Measurements from ENCODE around the gene ZDHHC13. TPM values are rescaled to one million over a fixed set of nuclear protein-coding genes. Genes with fewer than 3 reads are reported as not detected.

Gene ZDHHC13
- total RNA-seq, 2 donors from 2014 or later = 26.0 to 29.6 TPM

DNA sequence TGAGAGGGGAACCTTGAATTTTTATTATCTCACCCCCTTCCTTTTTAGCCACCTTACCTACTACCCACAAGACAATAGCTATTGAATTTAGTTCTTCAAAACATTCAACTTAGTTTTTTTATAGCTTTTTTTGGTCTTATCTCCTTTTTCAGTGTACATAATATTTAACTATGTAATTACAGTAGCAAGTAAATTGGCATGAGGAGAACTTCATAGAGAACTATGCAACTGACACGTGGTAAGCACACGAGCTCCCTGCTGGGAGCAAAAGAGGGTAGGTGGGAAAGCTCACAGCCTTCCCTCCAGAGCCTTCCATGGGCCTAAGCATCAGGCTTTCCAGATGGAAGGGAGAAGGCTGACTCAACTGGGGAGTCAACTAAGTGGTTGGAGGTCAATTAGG lies 22.1 kb upstream of the ZDHHC13 start:
- Mint-ChIP-seq H3K4me1 (no peaks in the 10 kb centered on the region), H3K4me3 (no peak overlapping the region), H3K9me3 (no peaks in the 10 kb centered on the region), H3K36me3 (ENCODE audit: low read depth) (no peaks in the 10 kb centered on the region), H3K27ac (no peak overlapping the region), H3K27me3 (ENCODE audit: insufficient read depth) (peaks cover 17% of the 10 kb centered on the region)
- H3K9me3 ChIP-seq (ENCODE audit: control insufficient read depth, low read length) = no peaks in the 10 kb centered on the region
- H3K27ac ChIP-seq (ENCODE audit: low read depth, low read length) = no peak overlapping the region
- no peak for DNase-seq
- peaks cover 9% of the 10 kb centered on the region for H3K27me3 ChIP-seq (ENCODE audit: control insufficient read depth, insufficient read depth, low read length, poor library complexity, severe bottlenecking)
- no peak overlapping the region for H3K9ac ChIP-seq (ENCODE audit: extremely low read depth, low read length, poor library complexity, severe bottlenecking)
- H3K4me1 ChIP-seq (ENCODE audit: control insufficient read depth, insufficient read depth, low read length) = no peaks in the 10 kb centered on the region
- TF ChIP-seq, protein P1, sequence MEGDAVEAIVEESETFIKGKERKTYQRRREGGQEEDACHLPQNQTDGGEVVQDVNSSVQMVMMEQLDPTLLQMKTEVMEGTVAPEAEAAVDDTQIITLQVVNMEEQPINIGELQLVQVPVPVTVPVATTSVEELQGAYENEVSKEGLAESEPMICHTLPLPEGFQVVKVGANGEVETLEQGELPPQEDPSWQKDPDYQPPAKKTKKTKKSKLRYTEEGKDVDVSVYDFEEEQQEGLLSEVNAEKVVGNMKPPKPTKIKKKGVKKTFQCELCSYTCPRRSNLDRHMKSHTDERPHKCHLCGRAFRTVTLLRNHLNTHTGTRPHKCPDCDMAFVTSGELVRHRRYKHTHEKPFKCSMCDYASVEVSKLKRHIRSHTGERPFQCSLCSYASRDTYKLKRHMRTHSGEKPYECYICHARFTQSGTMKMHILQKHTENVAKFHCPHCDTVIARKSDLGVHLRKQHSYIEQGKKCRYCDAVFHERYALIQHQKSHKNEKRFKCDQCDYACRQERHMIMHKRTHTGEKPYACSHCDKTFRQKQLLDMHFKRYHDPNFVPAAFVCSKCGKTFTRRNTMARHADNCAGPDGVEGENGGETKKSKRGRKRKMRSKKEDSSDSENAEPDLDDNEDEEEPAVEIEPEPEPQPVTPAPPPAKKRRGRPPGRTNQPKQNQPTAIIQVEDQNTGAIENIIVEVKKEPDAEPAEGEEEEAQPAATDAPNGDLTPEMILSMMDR (conservative IDR thresholded peaks at IDR 0.05) = no peak
- H3K4me3 ChIP-seq (ENCODE audit: low read length) = no peak overlapping the region
- H3K36me3 ChIP-seq (ENCODE audit: control insufficient read depth, insufficient read depth, low read length) = no peaks in the 10 kb centered on the region
- WGBS, 2 experiments (ENCODE audit: insufficient coverage in 1 of 2, insufficient read length in 1 of 2) = 60 to 100% methylated on average over 1 to 2 of the region's 2 CpGs

DNA sequence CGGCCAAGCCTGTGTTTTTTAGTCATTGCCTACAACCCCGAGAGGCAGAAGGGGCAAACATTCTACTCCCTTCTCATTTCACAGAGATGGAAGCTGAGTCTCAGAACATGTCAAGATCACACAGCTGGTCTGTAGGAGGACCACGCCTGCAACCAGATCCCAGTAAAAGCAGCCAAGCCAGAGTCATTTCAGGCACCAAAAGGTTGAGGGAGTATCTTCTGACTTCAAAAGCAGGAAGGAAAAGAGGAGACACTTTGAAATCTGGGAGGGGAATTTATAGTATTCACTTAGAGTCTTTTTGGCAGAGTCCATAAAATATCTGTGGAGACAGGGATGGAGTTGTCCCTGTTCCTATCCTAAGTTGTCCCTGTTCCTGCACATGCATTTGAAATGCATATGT lies 17.9 kb upstream of the ZDHHC13 start:
- TF ChIP-seq, protein P1 (conservative IDR thresholded peaks at IDR 0.05) = no peak
- H3K4me3 Mint-ChIP-seq = no peak overlapping the region
- no peak overlapping the region for H3K4me3 ChIP-seq (ENCODE audit: low read length)
- H3K27me3 ChIP-seq (ENCODE audit: control insufficient read depth, insufficient read depth, low read length, poor library complexity, severe bottlenecking) = peaks cover 9% of the 10 kb centered on the region
- no peaks in the 10 kb centered on the region for H3K36me3 Mint-ChIP-seq (ENCODE audit: low read depth)
- H3K4me1 ChIP-seq (ENCODE audit: control insufficient read depth, insufficient read depth, low read length) = no peaks in the 10 kb centered on the region
- H3K9ac ChIP-seq (ENCODE audit: extremely low read depth, low read length, poor library complexity, severe bottlenecking) = no peak overlapping the region
- no peaks in the 10 kb centered on the region for H3K4me1 Mint-ChIP-seq
- H3K27me3 Mint-ChIP-seq (ENCODE audit: insufficient read depth) = peaks cover 15% of the 10 kb centered on the region
- H3K27ac ChIP-seq (ENCODE audit: low read depth, low read length) = no peak overlapping the region
- 83 to 94% methylated on average over 1 to 3 of the region's 3 CpGs for WGBS, 2 experiments (ENCODE audit: insufficient coverage in 1 of 2, insufficient read length in 1 of 2)
- H3K36me3 ChIP-seq (ENCODE audit: control insufficient read depth, insufficient read depth, low read length) = no peaks in the 10 kb centered on the region
- H3K27ac Mint-ChIP-seq = no peak overlapping the region
- DNase-seq = no peak
- H3K9me3 ChIP-seq (ENCODE audit: control insufficient read depth, low read length) = no peaks in the 10 kb centered on the region
- H3K9me3 Mint-ChIP-seq = no peaks in the 10 kb centered on the region

DNA sequence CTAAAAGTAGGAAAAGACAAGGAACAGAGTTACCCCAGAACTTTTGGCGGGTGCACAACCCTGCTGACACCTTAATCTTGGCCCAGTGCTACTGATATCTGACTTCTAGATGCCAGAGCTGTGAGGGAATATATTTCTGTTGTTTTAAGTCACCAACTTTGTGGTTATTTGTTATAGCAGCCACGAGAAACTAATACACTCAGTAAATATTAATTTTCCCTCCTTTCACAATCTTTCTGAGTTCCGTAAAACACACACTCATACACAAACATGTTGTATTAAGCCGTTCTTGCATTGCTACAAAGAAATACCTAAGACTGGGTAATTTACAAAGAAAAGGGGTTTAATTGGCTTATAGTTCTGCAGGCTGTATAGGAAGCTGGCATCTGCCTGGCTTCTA lies 16.1 kb upstream of the ZDHHC13 start:
- H3K36me3 Mint-ChIP-seq (ENCODE audit: low read depth) = no peaks in the 10 kb centered on the region
- H3K4me3 Mint-ChIP-seq = no peak overlapping the region

More for the DNA sequence above, 16.1 kb upstream of the ZDHHC13 start:
- Histone ChIP-seq H3K27me3 (ENCODE audit: control insufficient read depth, insufficient read depth, low read length, poor library complexity, severe bottlenecking) (peaks cover 9% of the 10 kb centered on the region), H3K9ac (ENCODE audit: extremely low read depth, low read length, poor library complexity, severe bottlenecking) (no peak overlapping the region), H3K9me3 (ENCODE audit: control insufficient read depth, low read length) (no peaks in the 10 kb centered on the region), H3K27ac (ENCODE audit: low read depth, low read length) (no peak overlapping the region), H3K4me1 (ENCODE audit: control insufficient read depth, insufficient read depth, low read length) (no peaks in the 10 kb centered on the region), H3K4me3 (ENCODE audit: low read length) (no peak overlapping the region), H3K36me3 (ENCODE audit: control insufficient read depth, insufficient read depth, low read length) (no peaks in the 10 kb centered on the region)
- no peaks in the 10 kb centered on the region for H3K9me3 Mint-ChIP-seq
- TF ChIP-seq, protein P1 (conservative IDR thresholded peaks at IDR 0.05) = no peak
- H3K27ac Mint-ChIP-seq = no peak overlapping the region
- WGBS, 2 experiments (ENCODE audit: insufficient coverage in 1 of 2, insufficient read length in 1 of 2) = 88% methylated on average over 3 to 4 of the region's 4 CpGs
- peaks cover 10% of the 10 kb centered on the region for H3K27me3 Mint-ChIP-seq (ENCODE audit: insufficient read depth)
- no peaks in the 10 kb centered on the region for H3K4me1 Mint-ChIP-seq
- DNase-seq = no peak
